ENCODE measurements around the gene CCL19.

Gene CCL19

GRCh38 chr9:34659592-34660253 is 31.4 kb downstream of the CCL19 start:
- no peak for DNase-seq

DNA sequence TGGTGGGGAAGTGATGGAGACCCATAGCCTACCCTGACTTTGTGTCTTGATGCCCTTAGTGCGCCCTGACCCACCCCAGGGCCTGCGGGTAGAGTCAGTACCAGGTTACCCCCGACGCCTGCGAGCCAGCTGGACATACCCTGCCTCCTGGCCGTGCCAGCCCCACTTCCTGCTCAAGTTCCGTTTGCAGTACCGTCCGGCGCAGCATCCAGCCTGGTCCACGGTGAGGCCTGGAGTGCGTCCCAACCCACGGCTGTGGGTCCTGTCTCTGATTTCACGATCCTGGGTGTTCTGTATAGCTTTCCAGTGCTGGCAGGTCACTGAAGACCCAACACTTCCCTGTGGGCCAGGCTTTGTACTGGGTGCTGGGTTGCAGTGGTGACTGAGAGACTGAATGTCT is 32.6 kb downstream of the CCL19 start:
- no peak for DNase-seq

DNA sequence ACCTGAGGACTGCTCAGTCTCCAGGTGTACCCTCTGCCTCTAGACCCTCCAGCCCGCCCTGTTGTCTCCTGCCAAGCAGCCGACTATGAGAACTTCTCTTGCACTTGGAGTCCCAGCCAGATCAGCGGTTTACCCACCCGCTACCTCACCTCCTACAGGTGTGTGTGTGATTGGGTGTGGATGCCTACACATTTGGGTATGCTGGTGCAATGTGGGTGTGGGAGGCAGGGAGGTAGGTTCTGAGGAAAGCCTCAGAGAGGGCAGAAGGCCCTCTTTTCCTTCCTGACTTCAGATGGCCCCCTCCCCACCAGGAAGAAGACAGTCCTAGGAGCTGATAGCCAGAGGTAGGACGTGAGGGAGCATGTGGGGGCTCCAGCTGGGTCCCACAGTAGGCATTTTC is 34.1 kb downstream of the CCL19 start:
- DNase-seq: no peak

DNA sequence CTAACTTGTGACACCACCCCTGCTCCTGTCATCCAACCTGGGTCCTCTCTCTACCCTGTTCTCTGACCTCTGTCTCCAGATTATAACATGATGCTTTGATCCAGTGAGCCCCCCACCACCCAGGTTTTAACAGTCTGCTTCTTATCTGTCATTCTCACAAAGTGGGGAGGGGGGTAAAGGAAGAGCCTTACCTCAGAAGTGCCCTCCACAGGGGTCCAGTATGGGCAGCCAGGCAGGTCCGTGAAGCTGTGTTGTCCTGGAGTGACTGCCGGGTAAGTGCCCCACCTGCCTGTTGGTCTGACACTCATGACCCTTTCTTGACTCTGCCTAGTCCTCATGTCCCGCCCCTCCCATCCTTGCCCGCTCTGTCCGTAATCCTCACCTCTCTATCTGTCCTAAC is 35.7 kb downstream of the CCL19 start:
- no peak for DNase-seq

- no peak for DNase-seq
Observed at GRCh38 chr9:34654323-34655051, 36.6 kb downstream of the CCL19 start.

DNA sequence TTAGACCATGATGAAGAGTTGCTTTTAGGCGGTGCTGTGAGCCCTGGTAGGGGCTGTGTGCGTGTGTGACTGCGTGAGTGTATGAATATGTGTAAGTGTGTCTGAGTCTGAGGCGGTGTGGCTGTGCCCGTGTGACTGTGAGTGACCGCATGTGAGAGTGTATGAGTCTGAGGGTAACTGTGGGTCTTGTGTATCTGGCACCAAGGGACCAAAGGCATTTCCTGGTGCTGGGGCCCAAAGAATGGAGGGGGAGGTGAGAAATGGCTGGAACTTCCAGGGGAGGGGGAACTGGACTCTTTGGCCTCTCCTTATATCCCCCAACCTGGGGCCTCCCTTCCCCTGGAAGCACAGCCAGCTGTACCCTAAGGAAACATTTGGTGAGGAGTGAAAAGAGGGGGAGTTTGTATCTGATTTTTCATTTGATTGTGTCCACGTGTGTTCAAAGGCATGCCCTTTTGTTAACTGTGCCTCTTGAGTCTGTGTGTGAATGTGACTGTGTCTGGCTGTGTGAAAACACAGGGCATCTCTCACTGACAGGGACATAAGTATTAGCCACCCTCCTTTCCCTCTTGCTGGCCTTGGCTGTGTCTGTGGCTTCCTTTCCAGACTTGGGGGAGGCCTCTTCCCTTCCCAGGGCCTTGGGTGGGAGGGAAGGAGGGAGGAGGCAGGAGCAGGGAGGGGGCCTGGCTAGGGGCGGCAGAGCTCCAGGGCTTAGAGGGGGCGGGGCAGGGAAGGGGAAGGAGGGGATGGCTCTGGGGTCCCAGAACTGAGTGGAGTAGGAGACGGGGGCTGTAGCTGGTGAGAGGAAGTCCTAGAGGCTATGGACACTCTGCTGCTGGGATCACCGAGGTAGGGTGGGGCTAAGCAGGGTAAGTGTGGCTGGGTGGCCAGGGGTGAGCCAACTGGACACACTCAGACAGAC is 37.7 kb downstream of the CCL19 start:
- DNase-seq: no peak

DNA sequence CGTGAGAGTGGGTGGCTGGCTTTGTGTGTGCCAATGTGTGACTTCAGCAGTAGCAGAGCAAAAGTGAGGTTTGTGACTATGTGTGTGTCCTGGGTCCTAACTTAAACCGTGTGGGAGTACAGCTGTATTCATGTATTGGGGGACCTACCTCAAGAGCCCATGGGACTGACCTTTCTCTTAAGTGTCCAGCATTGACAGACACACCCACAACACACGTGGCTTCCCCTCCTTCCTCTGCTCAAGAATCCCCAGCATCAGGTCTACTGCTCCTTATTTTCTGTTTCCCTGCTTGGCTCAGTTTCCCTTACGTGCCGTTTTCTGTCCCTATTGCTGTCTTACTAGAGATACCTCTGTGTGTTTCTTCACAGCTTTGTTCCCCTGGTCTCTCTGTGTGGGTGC is 38.5 kb downstream of the CCL19 start:
- no peak for DNase-seq

DNA sequence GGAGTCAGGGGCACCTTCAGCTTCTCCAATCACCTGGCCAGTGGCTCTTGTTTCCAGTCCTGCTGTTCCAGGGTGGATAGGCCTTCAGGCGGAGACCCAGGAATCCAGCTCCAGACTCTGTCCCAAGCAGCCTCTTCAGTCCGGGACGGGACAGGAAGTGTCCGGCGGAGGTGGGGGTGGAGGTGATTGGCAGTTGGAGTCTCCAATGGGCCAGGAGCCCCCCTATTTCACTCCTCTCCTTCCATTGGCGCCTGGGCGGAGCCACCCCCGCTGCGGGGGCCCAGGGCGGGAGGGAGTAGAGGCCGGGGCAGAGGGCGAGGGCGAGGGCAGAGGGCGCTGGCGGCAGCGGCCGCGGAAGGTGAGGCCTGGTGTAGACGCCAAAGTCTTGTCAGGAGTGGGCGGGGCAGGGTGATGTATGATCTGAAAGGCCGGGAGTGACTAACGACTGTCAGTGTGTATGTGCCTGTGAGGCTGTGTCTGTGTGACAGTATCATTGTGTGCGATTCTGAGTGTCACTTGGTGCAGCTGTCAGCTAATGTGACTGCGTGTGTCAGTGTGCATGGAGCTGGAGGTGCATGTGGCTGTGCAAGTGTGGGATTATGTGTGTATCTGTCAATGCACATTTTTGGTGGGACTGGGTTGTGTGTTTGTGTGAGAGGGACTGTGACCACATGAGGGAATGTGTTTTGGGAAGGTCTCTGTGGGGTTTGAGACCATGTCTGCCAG is 39.0 kb downstream of the CCL19 start, which contains the start of gene IL11RA:
TSS of gene IL11RA (plus strand) at position 310 of the 726 bp plus-strand sequence. CDS start 3,033 bp downstream, outside the sequence.
- peak; percentile 80 for DNase-seq

GRCh38 chr9:34651321-34651720 is 39.8 kb downstream of the CCL19 start:
- DNase-seq: no peak

GRCh38 chr9:34650816-34651215 is 40.3 kb downstream of the CCL19 start:
- DNase-seq: no peak

DNA sequence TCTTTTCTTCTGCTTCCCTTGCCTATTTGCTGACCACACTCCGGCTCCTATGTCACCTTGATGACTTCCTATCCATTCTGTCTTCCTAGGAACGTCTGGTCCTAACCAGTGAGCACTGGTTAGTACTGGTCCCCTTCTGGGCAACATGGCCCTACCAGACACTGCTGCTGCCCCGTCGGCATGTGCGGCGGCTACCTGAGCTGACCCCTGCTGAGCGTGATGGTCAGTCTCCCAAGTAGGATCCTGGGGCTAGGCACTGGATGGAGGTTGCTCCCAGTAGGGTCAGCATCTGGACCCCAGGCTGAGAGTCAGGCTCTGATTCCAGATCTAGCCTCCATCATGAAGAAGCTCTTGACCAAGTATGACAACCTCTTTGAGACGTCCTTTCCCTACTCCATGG is 42.4 kb downstream of the CCL19 start:
- no peak for DNase-seq

GRCh38 chr9:34647651-34648050 is 43.4 kb downstream of the CCL19 start:
- no peak for DNase-seq

DNA sequence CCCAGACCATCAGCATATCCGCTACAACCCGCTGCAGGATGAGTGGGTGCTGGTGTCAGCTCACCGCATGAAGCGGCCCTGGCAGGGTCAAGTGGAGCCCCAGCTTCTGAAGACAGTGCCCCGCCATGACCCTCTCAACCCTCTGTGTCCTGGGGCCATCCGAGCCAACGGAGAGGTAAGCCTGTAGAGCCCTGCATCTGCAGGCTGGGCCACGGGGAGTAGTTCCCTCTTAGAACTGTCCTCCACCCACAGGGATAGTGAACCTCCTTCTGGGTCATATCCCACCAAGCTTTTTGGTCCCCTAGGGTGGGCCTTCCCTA is 44.0 kb downstream of the CCL19 start:
- DNase-seq: no peak

- peak; percentile 98 for DNase-seq
Observed at GRCh38 chr9:34646211-34647083, 44.6 kb downstream of the CCL19 start, which contains the start of gene GALT. TSS of gene GALT (plus strand) at chr9:34646675. CDS start at chr9:34646705, 30 bp downstream.

- DNase-seq: no peak
Observed at GRCh38 chr9:34644766-34645314, 46.2 kb downstream of the CCL19 start.

DNA sequence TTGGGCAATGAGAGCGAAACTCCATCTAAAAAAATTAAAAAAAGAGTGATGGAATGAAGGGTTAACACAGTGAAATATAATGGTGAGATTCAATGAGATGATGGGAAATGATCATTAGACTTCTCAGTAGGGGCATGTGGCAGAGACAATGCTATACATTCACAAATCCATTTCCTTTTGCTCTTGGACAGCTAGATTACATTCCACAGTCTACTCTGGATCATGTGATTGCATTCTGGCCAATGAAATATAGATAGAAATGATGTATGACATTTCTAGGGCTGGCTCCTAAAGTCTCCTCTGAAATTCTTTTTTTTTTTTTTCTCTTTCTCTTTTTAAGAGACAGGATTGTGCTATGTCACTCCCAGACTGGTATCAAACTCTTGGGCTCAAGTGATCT is 48.4 kb downstream of the CCL19 start:
- no peak for DNase-seq
